Testis (tissue), 3 donors: Measurements from ENCODE around the gene CELF2. TPM values are rescaled to one million over a fixed set of nuclear protein-coding genes. Genes with fewer than 3 reads are reported as not detected.
A peak's percentile ranks its signal among the peaks of the same experiment; 100 is the strongest.

Experiments used
- DNase-seq: peaks from one replicate; pipeline ENCODE4 v3.0.0-alpha.2; 2019
- H3K27ac ChIP-seq, 2 donors: fragments of 200-600 bp; sonication (generic); one replicate each; pipeline ENCODE4 v1.5.1; 2019
- H3K27me3 ChIP-seq: fragments of 200-600 bp; sonication (generic); one replicate; pipeline ENCODE4 v1.5.1; 2019
- H3K36me3 ChIP-seq: fragments of 200-600 bp; sonication (generic); one replicate; pipeline ENCODE4 v1.5.1; 2017; ENCODE audit warnings: low read depth; ENCODE audit errors: missing control alignments
- H3K4me1 ChIP-seq: fragments of 200-600 bp; sonication (generic); one replicate; pipeline ENCODE4 v1.5.1; 2019
- H3K4me3 ChIP-seq, 2 donors: fragments of 200-600 bp; sonication (generic); one replicate each; pipeline ENCODE4 v1.5.1; 2017 to 2019
- H3K9me3 ChIP-seq: fragments of 200-600 bp; sonication (generic); one replicate; pipeline ENCODE4 v1.5.1; 2017
- CTCF ChIP-seq, 3 experiments: fragments of 450-650 bp in 2 of 3; fragments of 200-600 bp in 1 of 3; sonication (generic) in 1 of 3; IDR thresholded peaks; one replicate each; pipeline ENCODE4 v1.5.1; 2016 to 2019; ENCODE audit warnings: antibody characterized with exemption in 3 of 3, mild to moderate bottlenecking in 2 of 3, moderate library complexity in 1 of 3
- POLR2A ChIP-seq: fragments of 450-650 bp; IDR thresholded peaks from one replicate; pipeline ENCODE4 v1.6.1; 2017; ENCODE audit warnings: antibody characterized with exemption, mild to moderate bottlenecking, moderate library complexity
- WGBS, 2 donors: methylation state at CpG; one replicate each; pipeline ENCODE4 v1.1.5; 2018; 5-methylcytosine and 5-hydroxymethylcytosine counted together
- intact Hi-C: fragments of 100-400 bp; cut with DNase I; formaldehyde crosslinking; loops from one replicate; pipeline ENCODE4 v1.15.1; 2023; ENCODE audit warnings: low total_unique reads
- polyA plus RNA-seq: library from polyadenylated mRNA; stranded (reverse); fragments of 350-450 nt; fragmentation: Illumina TruSeq; extraction: RNeasy Lipid Tissue Mini Kit (QIAGEN cat#74804); gene quantifications from one replicate; pipeline ENCODE4 v1.2.3, GENCODE V29; 2014; ENCODE audit warnings: low read depth, low replicate concordance; ENCODE audit not compliant: insufficient read depth
- total RNA-seq, 2 donors: library from RNA; depleted of rRNA; stranded (reverse); fragments of >200 nt; gene quantifications; one replicate each; pipeline ENCODE4 v1.2.3, GENCODE V29; 2016

CELF2 gene
- total and polyA plus RNA-seq, 3 donors from 2014 or later: 17.5 to 41.6 (median 27.8) TPM

- WGBS, 2 donors: 72 to 94% methylated on average over 7 to 18 of the region's 18 CpGs
- TF ChIP-seq POLR2A (no peak), CTCF (IDR thresholded peaks at IDR 0.05) (no peak)
- Histone ChIP-seq H3K27ac (no peak overlapping the region), H3K27me3 (no peaks in the 10 kb centered on the region), H3K4me1 (no peaks in the 10 kb centered on the region), H3K9me3 (no peaks in the 10 kb centered on the region), H3K4me3 (no peak overlapping the region), H3K36me3 (no peaks in the 10 kb centered on the region)
- intact Hi-C loops: no loop called here
- DNase-seq: no peak
These were observed 160.3 kb downstream of the CELF2 start for GRCh38 chr10:11177926-11178471.

GRCh38 chr10:11178606-11179515 is 161.2 kb downstream of the CELF2 start:
- Histone ChIP-seq H3K4me3 (no peak overlapping the region), H3K27ac (no peak overlapping the region), H3K36me3 (no peaks in the 10 kb centered on the region), H3K4me1 (no peaks in the 10 kb centered on the region), H3K9me3 (no peaks in the 10 kb centered on the region), H3K27me3 (no peaks in the 10 kb centered on the region)
- no peak for TF ChIP-seq CTCF (IDR thresholded peaks at IDR 0.05)
- TF ChIP-seq POLR2A: no peak
- DNase-seq: peak; percentile 27
- WGBS, 2 donors: 84 to 86% methylated on average over 17 of the region's 17 CpGs
- intact Hi-C loops: no loop called here

GRCh38 chr10:11179516-11180105 is 161.9 kb downstream of the CELF2 start:
- H3K9me3 ChIP-seq: no peaks in the 10 kb centered on the region
- no peak overlapping the region for H3K4me3 ChIP-seq
- H3K36me3 ChIP-seq: no peaks in the 10 kb centered on the region
- H3K4me1 ChIP-seq: no peaks in the 10 kb centered on the region
- no peaks in the 10 kb centered on the region for H3K27me3 ChIP-seq
- no peak for DNase-seq
- 82 to 89% methylated on average over 6 of the region's 6 CpGs for WGBS, 2 donors
- H3K27ac ChIP-seq: no peak overlapping the region
- no peak for TF ChIP-seq CTCF (IDR thresholded peaks at IDR 0.05)
- TF ChIP-seq POLR2A: no peak
- intact Hi-C loops: no loop called here

GRCh38 chr10:11180228-11180627 is 162.6 kb downstream of the CELF2 start:
- no peaks in the 10 kb centered on the region for H3K4me1 ChIP-seq
- no peak overlapping the region for H3K27ac ChIP-seq
- intact Hi-C loops: no loop called here

More at GRCh38 chr10:11180228-11180627, 162.6 kb downstream of the CELF2 start:
- no peaks in the 10 kb centered on the region for H3K27me3 ChIP-seq
- WGBS, 2 donors: 84 to 94% methylated on average over 14 of the region's 14 CpGs
- no peak overlapping the region for H3K4me3 ChIP-seq
- TF ChIP-seq CTCF (IDR thresholded peaks at IDR 0.05): no peak
- TF ChIP-seq POLR2A: no peak
- H3K36me3 ChIP-seq: no peaks in the 10 kb centered on the region
- H3K9me3 ChIP-seq: no peaks in the 10 kb centered on the region
- DNase-seq: no peak
